Measurements from ENCODE around the gene CKM. TPM values are rescaled to one million over a fixed set of nuclear protein-coding genes. Genes with fewer than 3 reads are reported as not detected.
"Not testable (repeated sequence)": the region's sequence is repeated elsewhere in the genome, so short reads cannot be mapped to it uniquely, and the experiment has no call there.

The CKM gene
- total RNA-seq, 1 donor from 2014 or later, result 0.42 TPM

GRCh38 chr19:45273521-45273855 is 49.2 kb downstream of the CKM start:
- Mint-ChIP-seq H3K4me1 (ENCODE audit: low read depth, unreplicated experiment) (peaks cover 21% of the 10 kb centered on the region), H3K27ac (ENCODE audit: unreplicated experiment) (peak overlapping the region; percentile 83), H3K4me3 (ENCODE audit: unreplicated experiment) (peak overlapping the region; percentile 48), H3K36me3 (ENCODE audit: unreplicated experiment) (no peaks in the 10 kb centered on the region), H3K27me3 (ENCODE audit: unreplicated experiment) (peaks cover 12% of the 10 kb centered on the region), H3K9me3 (ENCODE audit: unreplicated experiment) (peaks cover 13% of the 10 kb centered on the region)
- no peak for TF ChIP-seq CTCF (IDR thresholded peaks at IDR 0.05; ENCODE audit: partially characterized antibody, unreplicated experiment)
- DNase-seq, result no peak

GRCh38 chr19:45271735-45272108 is 51.0 kb downstream of the CKM start:
- no peak for DNase-seq
- Mint-ChIP-seq H3K27me3 (ENCODE audit: unreplicated experiment) (peaks cover 9% of the 10 kb centered on the region), H3K4me1 (ENCODE audit: low read depth, unreplicated experiment) (peaks cover 21% of the 10 kb centered on the region), H3K4me3 (ENCODE audit: unreplicated experiment) (peak overlapping the region; percentile 20), H3K36me3 (ENCODE audit: unreplicated experiment) (no peaks in the 10 kb centered on the region), H3K27ac (ENCODE audit: unreplicated experiment) (peak overlapping the region; percentile 55), H3K9me3 (ENCODE audit: unreplicated experiment) (peaks cover 13% of the 10 kb centered on the region)
- no peak for TF ChIP-seq CTCF (IDR thresholded peaks at IDR 0.05; ENCODE audit: partially characterized antibody, unreplicated experiment)

GRCh38 chr19:45271098-45271734 is 51.5 kb downstream of the CKM start:
- Mint-ChIP-seq H3K27me3 (ENCODE audit: unreplicated experiment) (peaks cover 9% of the 10 kb centered on the region), H3K27ac (ENCODE audit: unreplicated experiment) (no peak overlapping the region), H3K4me1 (ENCODE audit: low read depth, unreplicated experiment) (peaks cover 20% of the 10 kb centered on the region), H3K36me3 (ENCODE audit: unreplicated experiment) (no peaks in the 10 kb centered on the region), H3K9me3 (ENCODE audit: unreplicated experiment) (peaks cover 12% of the 10 kb centered on the region), H3K4me3 (ENCODE audit: unreplicated experiment) (no peak overlapping the region)
- DNase-seq, result no peak
- TF ChIP-seq CTCF (IDR thresholded peaks at IDR 0.05; ENCODE audit: partially characterized antibody, unreplicated experiment), result no peak

- not testable (repeated sequence) for H3K27me3 Mint-ChIP-seq (ENCODE audit: unreplicated experiment); DNase-seq; H3K36me3 Mint-ChIP-seq (ENCODE audit: unreplicated experiment); H3K27ac Mint-ChIP-seq (ENCODE audit: unreplicated experiment); H3K9me3 Mint-ChIP-seq (ENCODE audit: unreplicated experiment); H3K4me3 Mint-ChIP-seq (ENCODE audit: unreplicated experiment)
- peaks cover 15% of the 10 kb centered on the region for H3K4me1 Mint-ChIP-seq (ENCODE audit: low read depth, unreplicated experiment)
These were observed 52.7 kb downstream of the CKM start for GRCh38 chr19:45269939-45270338.

- Mint-ChIP-seq H3K4me1 (ENCODE audit: low read depth, unreplicated experiment) (peaks cover 3% of the 10 kb centered on the region), H3K9me3 (ENCODE audit: unreplicated experiment) (peaks cover 5% of the 10 kb centered on the region), H3K27ac (ENCODE audit: unreplicated experiment) (no peak overlapping the region), H3K4me3 (ENCODE audit: unreplicated experiment) (no peak overlapping the region), H3K36me3 (ENCODE audit: unreplicated experiment) (no peaks in the 10 kb centered on the region), H3K27me3 (ENCODE audit: unreplicated experiment) (peaks cover 7% of the 10 kb centered on the region)
- TF ChIP-seq CTCF (IDR thresholded peaks at IDR 0.05; ENCODE audit: partially characterized antibody, unreplicated experiment), result no peak
- DNase-seq, result no peak
These were observed 55.4 kb downstream of the CKM start for GRCh38 chr19:45267296-45267695.
